Keratinocyte (primary cell): ENCODE data around the gene TEX101. TPM values are rescaled to one million over a fixed set of nuclear protein-coding genes. Genes with fewer than 3 reads are reported as not detected.
"Not testable (repeated sequence)": the region's sequence is repeated elsewhere in the genome, so short reads cannot be mapped to it uniquely, and the experiment has no call there.

Source experiments
- DNase-seq: peaks from one replicate; pipeline ENCODE4 v3.0.0-alpha.2; 2011; ENCODE audit warnings: low read depth, missing footprints, low spot score
- FAIRE-seq: peaks from 2 replicates; lab custom pipeline; 2011; peaks lifted over from hg19 to GRCh38; lab: Jason Lieb, UNC
- H2AFZ ChIP-seq: 2 replicates; pipeline ENCODE4 v1.6.0; 2012; ENCODE audit warnings: low read length, control low read depth, inconsistent platforms; ENCODE audit not compliant: control insufficient read depth
- H3K27ac ChIP-seq: 2 replicates; pipeline ENCODE4 v1.5.1; 2011; ENCODE audit warnings: low read length; ENCODE audit not compliant: control insufficient read depth, insufficient read depth
- H3K27me3 ChIP-seq: 3 replicates; pipeline ENCODE4 v1.6.0; 2011; ENCODE audit warnings: low read length; ENCODE audit not compliant: control insufficient read depth, insufficient read depth; ENCODE audit errors: extremely low read depth
- H3K36me3 ChIP-seq, 2 experiments: 2 replicates in 1 of 2; 3 replicates in 1 of 2; pipeline ENCODE4 v1.5.1; 2011; ENCODE audit warnings: low read length in 2 of 2, mild to moderate bottlenecking in 1 of 2; ENCODE audit not compliant: control insufficient read depth in 2 of 2, insufficient read depth in 2 of 2; ENCODE audit errors: extremely low read depth in 1 of 2
- H3K4me1 ChIP-seq: 3 replicates; pipeline ENCODE4 v1.5.1; 2011; ENCODE audit warnings: low read length; ENCODE audit not compliant: control insufficient read depth, insufficient read depth; ENCODE audit errors: extremely low read depth
- H3K4me2 ChIP-seq: 3 replicates; pipeline ENCODE4 v1.6.0; 2011; ENCODE audit warnings: low read depth, low read length; ENCODE audit not compliant: control insufficient read depth, insufficient read depth; ENCODE audit errors: extremely low read depth
- H3K4me3 ChIP-seq, 3 experiments: fragments of 200-600 bp in 1 of 3; sonication (generic) in 1 of 3; 2 replicates in 2 of 3; 3 replicates in 1 of 3; pipeline ENCODE4 v1.5.1; 2011 to 2016; ENCODE audit warnings: low read length in 3 of 3, mild to moderate bottlenecking in 3 of 3, control low read depth in 2 of 3, inconsistent platforms in 1 of 3, low read depth in 1 of 3, mixed read lengths in 1 of 3, mixed run types in 1 of 3, moderate library complexity in 1 of 3; ENCODE audit not compliant: control insufficient read depth in 2 of 3, insufficient read depth in 2 of 3; ENCODE audit errors: extremely low read depth in 1 of 3
- H3K79me2 ChIP-seq: 2 replicates; pipeline ENCODE4 v1.6.0; 2012; ENCODE audit warnings: low read length; ENCODE audit not compliant: control insufficient read depth, insufficient read depth
- H3K9ac ChIP-seq: 3 replicates; pipeline ENCODE4 v1.6.0; 2011; ENCODE audit warnings: low read length; ENCODE audit not compliant: control insufficient read depth, insufficient read depth; ENCODE audit errors: extremely low read depth
- H3K9me1 ChIP-seq: 3 replicates; pipeline ENCODE4 v1.6.0; 2011; ENCODE audit warnings: low read length; ENCODE audit not compliant: control insufficient read depth, insufficient read depth; ENCODE audit errors: extremely low read depth
- H3K9me3 ChIP-seq: 2 replicates; pipeline ENCODE4 v1.5.1; 2012; ENCODE audit warnings: low read depth, low read length; ENCODE audit not compliant: control insufficient read depth
- H4K20me1 ChIP-seq: 3 replicates; pipeline ENCODE4 v1.6.0; 2011; ENCODE audit warnings: low read length; ENCODE audit not compliant: control insufficient read depth, insufficient read depth; ENCODE audit errors: extremely low read depth
- EZH2 ChIP-seq: IDR thresholded peaks from one replicate; pipeline ENCODE4 v1.6.1; 2012; ENCODE audit warnings: inconsistent platforms, mild to moderate bottlenecking, low read length, moderate library complexity
- dilution Hi-C: fragments of 300-500 bp; cut with MboI; formaldehyde crosslinking; loops from one replicate; pipeline ENCODE4 v1.7.0; 2020; ENCODE audit warnings: low sequenced_read_pairs; ENCODE audit not compliant: extremely low pct_ligation_motif_present
- polyA plus RNA-seq, 5 experiments: library from polyadenylated mRNA; depleted of rRNA in 3 of 5; stranded (reverse) in 3 of 5; stranded (forward) in 1 of 5; unstranded in 1 of 5; fragments of >200 nt; gene quantifications; 1 replicate in 1 of 5; 2 replicates in 3 of 5; 3 replicates in 1 of 5; pipeline versions ENCODE4 v1.2.1 to v1.2.3, GENCODE V29; 2011 to 2012; ENCODE audit warnings: missing spikeins in 2 of 5, low read depth in 1 of 5, low replicate concordance in 1 of 5
- TF ChIP-seq, protein P1 (sequence below), 3 experiments: IDR thresholded peaks in 1 of 3; conservative IDR thresholded peaks in 1 of 3; optimal IDR thresholded peaks in 1 of 3; 2 replicates in 2 of 3; 3 replicates in 1 of 3; pipeline versions ENCODE3 to v1.5.1; 2011; ENCODE audit warnings: low read length in 3 of 3, mild to moderate bottlenecking in 3 of 3, moderate library complexity in 2 of 3, control low read depth in 1 of 3, inconsistent platforms in 1 of 3; ENCODE audit not compliant: insufficient read depth in 2 of 3; ENCODE audit errors: extremely low read depth in 1 of 3

TEX101 gene
- polyA plus RNA-seq, 1 donor (not counting 4 experiments of a cell fraction or from before 2014, with no cell fraction given): not detected

DNA sequence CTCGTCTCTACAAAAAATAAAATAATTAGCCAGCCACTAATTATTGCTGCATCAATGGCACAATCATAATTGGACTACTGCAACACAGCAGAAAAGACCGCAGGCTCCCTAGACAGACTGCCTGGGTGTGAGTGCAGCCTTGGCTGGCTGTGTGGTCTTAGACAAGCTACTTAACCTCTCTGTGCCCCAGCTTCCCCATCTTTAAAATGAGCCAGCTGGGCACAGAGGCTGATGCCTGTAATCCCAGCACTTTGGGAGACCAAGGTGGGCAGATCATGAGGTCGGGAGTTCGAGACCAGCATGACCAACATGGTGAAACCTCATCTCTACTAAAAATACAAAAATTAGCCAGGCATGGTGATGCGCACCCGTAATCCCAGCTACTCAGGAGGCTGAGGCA is 19.0 kb downstream of the TEX101 start:
- Histone ChIP-seq H2AFZ (no peak overlapping the region), H3K4me2 (no peak overlapping the region), H3K9ac (no peak overlapping the region), H3K4me1 (peaks cover 11% of the 10 kb centered on the region), H3K9me1 (no peaks in the 10 kb centered on the region), H3K36me3 (no peaks in the 10 kb centered on the region), H3K27me3 (no peaks in the 10 kb centered on the region), H3K9me3 (no peaks in the 10 kb centered on the region), H3K79me2 (no peaks in the 10 kb centered on the region), H3K4me3 (no peak overlapping the region), H4K20me1 (no peaks in the 10 kb centered on the region), H3K27ac (no peak overlapping the region)
- FAIRE-seq (no peak), DNase-seq (no peak)
- dilution Hi-C loops: no loop called here
- no peak for TF ChIP-seq EZH2
- TF ChIP-seq, protein P1, sequence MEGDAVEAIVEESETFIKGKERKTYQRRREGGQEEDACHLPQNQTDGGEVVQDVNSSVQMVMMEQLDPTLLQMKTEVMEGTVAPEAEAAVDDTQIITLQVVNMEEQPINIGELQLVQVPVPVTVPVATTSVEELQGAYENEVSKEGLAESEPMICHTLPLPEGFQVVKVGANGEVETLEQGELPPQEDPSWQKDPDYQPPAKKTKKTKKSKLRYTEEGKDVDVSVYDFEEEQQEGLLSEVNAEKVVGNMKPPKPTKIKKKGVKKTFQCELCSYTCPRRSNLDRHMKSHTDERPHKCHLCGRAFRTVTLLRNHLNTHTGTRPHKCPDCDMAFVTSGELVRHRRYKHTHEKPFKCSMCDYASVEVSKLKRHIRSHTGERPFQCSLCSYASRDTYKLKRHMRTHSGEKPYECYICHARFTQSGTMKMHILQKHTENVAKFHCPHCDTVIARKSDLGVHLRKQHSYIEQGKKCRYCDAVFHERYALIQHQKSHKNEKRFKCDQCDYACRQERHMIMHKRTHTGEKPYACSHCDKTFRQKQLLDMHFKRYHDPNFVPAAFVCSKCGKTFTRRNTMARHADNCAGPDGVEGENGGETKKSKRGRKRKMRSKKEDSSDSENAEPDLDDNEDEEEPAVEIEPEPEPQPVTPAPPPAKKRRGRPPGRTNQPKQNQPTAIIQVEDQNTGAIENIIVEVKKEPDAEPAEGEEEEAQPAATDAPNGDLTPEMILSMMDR (optimal IDR thresholded peaks at IDR 0.05 in 1 of 3, IDR thresholded peaks at IDR 0.05 in 1 of 3, conservative IDR thresholded peaks at IDR 0.05 in 1 of 3; ENCODE audit: extremely low read depth in 1 of 3, insufficient read depth in 2 of 3, low read length in 3 of 3): no peak

DNA sequence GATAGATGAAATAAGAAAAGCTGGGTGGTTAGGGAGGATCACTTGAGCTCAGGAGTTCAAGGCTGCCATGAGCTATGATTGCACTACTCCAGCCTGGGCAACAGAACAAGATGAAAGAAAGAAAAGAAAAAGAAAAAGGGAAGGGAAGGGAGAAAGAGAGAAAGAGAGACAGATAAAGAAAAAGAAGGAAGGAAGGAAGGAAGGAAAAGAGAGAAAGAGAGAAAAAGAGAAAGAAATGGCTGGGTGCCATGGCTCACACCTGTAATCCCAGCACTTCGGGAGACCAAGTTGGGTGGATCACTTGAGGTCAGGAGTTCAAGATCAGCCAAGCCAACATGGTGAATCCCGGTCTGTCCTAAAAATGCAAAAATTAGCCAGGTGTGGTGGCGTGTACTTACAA is 21.1 kb downstream of the TEX101 start:
- dilution Hi-C loops: no loop called here
- no peaks in the 10 kb centered on the region for H3K36me3 ChIP-seq

DNA sequence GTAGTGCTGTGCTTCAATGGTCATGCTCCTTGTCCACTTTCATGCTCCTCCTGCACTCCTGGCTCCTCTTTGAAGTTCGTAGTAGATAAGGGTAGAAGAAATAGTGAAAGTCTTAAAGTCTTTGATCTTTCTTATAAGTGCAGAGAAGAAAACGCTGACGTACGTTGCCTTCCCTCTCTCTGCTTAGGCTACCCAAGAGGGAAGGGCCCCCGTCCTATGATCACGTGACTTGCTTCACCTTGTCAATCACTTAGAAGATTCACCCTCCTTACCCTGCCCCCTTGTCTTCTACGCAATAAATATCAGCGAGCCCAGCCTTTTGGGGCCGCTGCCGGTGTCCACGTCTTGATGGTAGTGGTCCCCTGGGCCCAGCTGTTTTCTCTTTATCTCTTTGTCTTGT is 22.6 kb downstream of the TEX101 start:
- H3K79me2 ChIP-seq, DNase-seq, FAIRE-seq, H3K36me3 ChIP-seq, H2AFZ ChIP-seq, H4K20me1 ChIP-seq, H3K4me3 ChIP-seq, H3K9me1 ChIP-seq, H3K9me3 ChIP-seq, H3K9ac ChIP-seq, H3K27ac ChIP-seq, dilution Hi-C loops, H3K27me3 ChIP-seq, H3K4me2 ChIP-seq: not testable (repeated sequence)
- peaks cover 17% of the 10 kb centered on the region for H3K4me1 ChIP-seq

More for the DNA sequence above, 21.1 kb downstream of the TEX101 start:
- H3K9me1 ChIP-seq: no peaks in the 10 kb centered on the region
- DNase-seq (no peak), FAIRE-seq (no peak)
- peaks cover 2% of the 10 kb centered on the region for H3K9me3 ChIP-seq
- H3K4me3 ChIP-seq: no peak overlapping the region
- no peaks in the 10 kb centered on the region for H4K20me1 ChIP-seq
- no peak overlapping the region for H3K4me2 ChIP-seq
- no peak overlapping the region for H3K9ac ChIP-seq
- no peak for TF ChIP-seq EZH2
- TF ChIP-seq, protein P1 (optimal IDR thresholded peaks at IDR 0.05 in 1 of 3, IDR thresholded peaks at IDR 0.05 in 1 of 3, conservative IDR thresholded peaks at IDR 0.05 in 1 of 3; ENCODE audit: extremely low read depth in 1 of 3, insufficient read depth in 2 of 3, low read length in 3 of 3): no peak
- no peak overlapping the region for H3K27ac ChIP-seq
- H3K79me2 ChIP-seq: no peaks in the 10 kb centered on the region
- no peak overlapping the region for H2AFZ ChIP-seq
- H3K4me1 ChIP-seq: peaks cover 17% of the 10 kb centered on the region
- no peaks in the 10 kb centered on the region for H3K27me3 ChIP-seq
